ENCODE measurements around the gene CHRNA1. TPM values are rescaled to one million over a fixed set of nuclear protein-coding genes. Genes with fewer than 3 reads are reported as not detected.

CHRNA1 gene
- total and polyA plus RNA-seq, 10 of the 15 experiments (the other 5 are each of a cell fraction or from before 2014, with no cell fraction given) = 0.05 to 0.14 TPM; not detected in 8

DNA sequence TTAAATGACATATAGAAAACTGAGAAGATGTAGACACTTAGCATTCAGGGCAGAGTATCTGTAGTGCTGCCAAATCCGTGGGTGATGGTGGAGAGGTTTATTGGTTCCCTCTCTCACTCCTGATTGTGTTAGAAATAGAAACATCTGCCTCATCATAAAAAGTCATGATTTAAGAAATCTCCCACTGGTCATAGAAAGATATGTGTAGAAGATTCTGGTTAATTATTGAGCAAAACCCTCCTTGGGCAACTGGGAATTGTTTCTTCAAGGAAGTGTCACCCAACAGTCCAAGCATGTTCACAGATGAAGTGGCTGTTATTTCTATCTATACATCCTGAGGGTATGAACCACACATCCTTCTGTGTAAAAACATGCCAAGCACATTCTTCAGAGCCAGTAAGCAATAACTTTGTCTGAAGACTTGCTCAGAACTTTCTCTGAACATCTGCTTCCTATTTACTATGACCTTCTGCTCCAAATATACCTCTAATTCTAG lies 33.6 kb upstream of the CHRNA1 start:
- BruUV-seq (replicated peaks) = no TSS peak
- FAIRE-seq = no peak
- no peak for DNase-seq (ENCODE audit: low read depth, low spot score)
- ChIA-PET RAD21 (ENCODE audit: unreplicated experiment) (no interaction called here), POLR2A (no interaction called here), CTCF (interaction anchor here (0.7 kb wide), 1 partner anchor 1993 kb away, joined by 4 read pairs; no protein-coding TSS in a partner anchor), SMC1A (ENCODE audit: uncharacterized antibody, unreplicated experiment) (interaction anchor here (1.0 to 1.4 kb wide), 2 partner anchors 15 to 16 kb away, joined by 3 to 4 read pairs; no protein-coding TSS in a partner anchor)
- Histone ChIP-seq H2AFZ (ENCODE audit: control insufficient read depth, low read depth, low read length) (no peak overlapping the region), H3K4me1 (ENCODE audit: control insufficient read depth, insufficient read depth, low read length) (no peaks in the 10 kb centered on the region), H3K4me3 (no peak overlapping the region), H3K9ac (ENCODE audit: control insufficient read depth, insufficient read depth, low read length) (no peak overlapping the region), H4K20me1 (ENCODE audit: control insufficient read depth, insufficient read depth) (no peaks in the 10 kb centered on the region), H3K9me3 (replicated peaks; ENCODE audit: control insufficient read depth, insufficient read depth, low read length) (no peaks in the 10 kb centered on the region), H3K36me3 (ENCODE audit: control insufficient read depth in 2 of 2, insufficient read depth in 2 of 2, low read length in 1 of 2) (no peaks in the 10 kb centered on the region), H3K27ac (ENCODE audit: control insufficient read depth, insufficient read depth) (no peak overlapping the region), H3K27me3 (replicated peaks in 1 of 2; ENCODE audit: control insufficient read depth in 2 of 2, insufficient read depth in 2 of 2, low read length in 1 of 2) (no peaks in the 10 kb centered on the region; a peak in 1 of 4 replicates), H3K4me2 (ENCODE audit: control insufficient read depth, insufficient read depth) (no peak overlapping the region), H3K79me2 (ENCODE audit: control insufficient read depth, insufficient read depth, low read length) (no peaks in the 10 kb centered on the region)
- no peak for ATAC-seq
- WGBS (ENCODE audit: insufficient coverage, insufficient replicate concordance, low lambda C conversion rate, missing lambda C conversion rate) = 14% methylated on average over 1 of the region's 1 CpG
- intact Hi-C loops (cut with micrococcal nuclease; ENCODE audit: unreplicated experiment) (no loop called here), in situ Hi-C loops (cut with MboI) (no loop called here)
- no peak for TF ChIP-seq ZSCAN29 (IDR thresholded peaks at IDR 0.05)
- TF ChIP-seq ZNF622 (IDR thresholded peaks at IDR 0.05) = no peak
- TF ChIP-seq ZNF24 (IDR thresholded peaks at IDR 0.05) = no peak
- TF ChIP-seq MEF2B (IDR thresholded peaks at IDR 0.05; ENCODE audit: partially characterized antibody, poor library complexity, severe bottlenecking) = no peak
- no peak for TF ChIP-seq ZBTB4 (CRISPR knock-in tag; IDR thresholded peaks at IDR 0.05)
- TF ChIP-seq HSF1 (IDR thresholded peaks at IDR 0.05; ENCODE audit: low read depth, low read length) = no peak
- no peak for TF ChIP-seq DPF2 (IDR thresholded peaks at IDR 0.05)
- TF ChIP-seq SMC3 (IDR thresholded peaks at IDR 0.05; ENCODE audit: borderline replicate concordance, low read length) = no peak
- no peak for TF ChIP-seq RFX5 (IDR thresholded peaks at IDR 0.05; ENCODE audit: low read depth, low read length)
- TF ChIP-seq STAT3 (IDR thresholded peaks at IDR 0.05; ENCODE audit: low read depth, low read length) = no peak
- no peak for TF ChIP-seq SMAD5 (IDR thresholded peaks at IDR 0.05; ENCODE audit: low read depth)
- no peak for TF ChIP-seq TCF3 (IDR thresholded peaks at IDR 0.05; ENCODE audit: borderline replicate concordance, insufficient read depth, low read depth, low read length)
- TF ChIP-seq BCL3 (IDR thresholded peaks at IDR 0.05; ENCODE audit: borderline replicate concordance, insufficient read depth, low read depth, low read length, poor library complexity, severe bottlenecking) = no peak
- TF ChIP-seq POLR2AphosphoS2 (IDR thresholded peaks at IDR 0.05; ENCODE audit: low read depth, low read length) = no peak
